Liver (tissue), 9 donors: ENCODE results near the gene MYO16. TPM values are rescaled to one million over a fixed set of nuclear protein-coding genes. Genes with fewer than 3 reads are reported as not detected.

Source experiments
- DNase-seq: peaks from one replicate; pipeline ENCODE4 v3.0.0-alpha.2; 2017; ENCODE audit warnings: low spot score
- H3K27ac ChIP-seq, 2 donors: one replicate each; pipeline ENCODE4 v1.7.0; 2013; ENCODE audit warnings: inconsistent platforms in 2 of 2, low read length in 2 of 2, control low read depth in 1 of 2, low read depth in 1 of 2, mild to moderate bottlenecking in 1 of 2
- H3K27me3 ChIP-seq, 4 donors: one replicate each; pipeline versions ENCODE4 v1.6.1 to v1.7.0; 2013; ENCODE audit warnings: low read length in 3 of 4, inconsistent platforms in 1 of 4, mild to moderate bottlenecking in 1 of 4, moderate library complexity in 1 of 4; ENCODE audit not compliant: control insufficient read depth in 4 of 4, insufficient read depth in 4 of 4
- H3K36me3 ChIP-seq, 4 donors: one replicate each; pipeline versions ENCODE4 v1.6.1 to v1.7.0; 2013; ENCODE audit warnings: low read length in 3 of 4, mild to moderate bottlenecking in 3 of 4, low read depth in 1 of 4, moderate library complexity in 1 of 4; ENCODE audit not compliant: control insufficient read depth in 4 of 4, insufficient read depth in 3 of 4
- H3K4me1 ChIP-seq, 4 donors: one replicate each; pipeline versions ENCODE4 v1.6.1 to v1.7.0; 2013; ENCODE audit warnings: low read length in 3 of 4, mild to moderate bottlenecking in 3 of 4, moderate library complexity in 1 of 4; ENCODE audit not compliant: control insufficient read depth in 4 of 4, insufficient read depth in 4 of 4
- H3K4me3 ChIP-seq, 3 donors: one replicate each; pipeline versions ENCODE4 v1.6.1 to v1.7.0; 2013; ENCODE audit warnings: low read length in 3 of 3, control low read depth in 1 of 3, low read depth in 1 of 3, mild to moderate bottlenecking in 1 of 3
- H3K9ac ChIP-seq, 2 donors: one replicate each; pipeline ENCODE4 v1.7.0; 2013; ENCODE audit warnings: low read length in 2 of 2, mild to moderate bottlenecking in 2 of 2, moderate library complexity in 2 of 2, control low read depth in 1 of 2, low read depth in 1 of 2
- H3K9me3 ChIP-seq, 4 donors: one replicate each; pipeline versions ENCODE4 v1.6.1 to v1.7.0; 2013; ENCODE audit warnings: low read length in 3 of 4; ENCODE audit not compliant: control insufficient read depth in 4 of 4
- EGR1 ChIP-seq, 2 donors: IDR thresholded peaks; 2 replicates each; pipeline ENCODE4 v1.6.1; 2016 to 2018; ENCODE audit warnings: antibody characterized with exemption in 2 of 2, low read depth in 2 of 2
- FOXA1 ChIP-seq: IDR thresholded peaks from 2 replicates; pipeline ENCODE4 v1.6.1; 2016; ENCODE audit warnings: antibody characterized with exemption
- FOXA2 ChIP-seq: IDR thresholded peaks from 2 replicates; pipeline ENCODE4 v1.6.1; 2016; ENCODE audit warnings: antibody characterized with exemption
- GABPA ChIP-seq, 2 donors: IDR thresholded peaks in 1 of 2; conservative IDR thresholded peaks in 1 of 2; 2 replicates each; pipeline ENCODE4 v1.6.1; 2016; ENCODE audit warnings: antibody characterized with exemption in 2 of 2, mild to moderate bottlenecking in 1 of 2, moderate library complexity in 1 of 2
- HNF4A ChIP-seq, 2 donors: conservative IDR thresholded peaks; 2 replicates each; pipeline ENCODE4 v1.6.1; 2016; ENCODE audit warnings: antibody characterized with exemption in 2 of 2, mild to moderate bottlenecking in 2 of 2
- HNF4G ChIP-seq: IDR thresholded peaks from 2 replicates; pipeline ENCODE4 v1.6.1; 2016; ENCODE audit warnings: antibody characterized with exemption
- JUND ChIP-seq, 2 donors: IDR thresholded peaks; 2 replicates each; pipeline ENCODE4 v1.6.1; 2016; ENCODE audit warnings: antibody characterized with exemption in 2 of 2
- NR2F2 ChIP-seq: IDR thresholded peaks from 2 replicates; pipeline ENCODE4 v1.6.1; 2016; ENCODE audit warnings: antibody characterized with exemption
- RAD21 ChIP-seq, 2 donors: IDR thresholded peaks; 2 replicates each; pipeline ENCODE4 v1.6.1; 2016; ENCODE audit warnings: antibody characterized with exemption in 2 of 2, mild to moderate bottlenecking in 2 of 2
- RXRA ChIP-seq, 2 donors: IDR thresholded peaks; 2 replicates each; pipeline ENCODE4 v1.6.1; 2017 to 2018; ENCODE audit warnings: antibody characterized with exemption in 2 of 2, mild to moderate bottlenecking in 1 of 2
- SP1 ChIP-seq: IDR thresholded peaks from 2 replicates; pipeline ENCODE4 v1.6.1; 2018; ENCODE audit warnings: antibody characterized with exemption, mild to moderate bottlenecking
- TAF1 ChIP-seq: conservative IDR thresholded peaks from 2 replicates; pipeline ENCODE4 v1.6.1; 2016; ENCODE audit warnings: antibody characterized with exemption, mild to moderate bottlenecking
- YY1 ChIP-seq: IDR thresholded peaks from 2 replicates; pipeline ENCODE4 v1.6.1; 2016; ENCODE audit warnings: antibody characterized with exemption, mild to moderate bottlenecking
- WGBS: extraction: QIAGEN DNeasy Blood & Tissue Kit; methylation state at CpG from one replicate; pipeline ENCODE4 v1.1.7; 2013; 5-methylcytosine and 5-hydroxymethylcytosine counted together
- polyA plus RNA-seq, 2 donors: library from polyadenylated mRNA; stranded (reverse) in 1 of 2; unstranded in 1 of 2; fragments of 200-250 nt in 1 of 2; fragments of >200 nt in 1 of 2; fragmentation: Nextera tagmentation in 1 of 2; extraction: Ambion mirVana in 1 of 2; gene quantifications; one replicate each; pipeline versions ENCODE4 v1.2.1 to v1.2.3, GENCODE V29; 2013 to 2015
- total RNA-seq, 2 donors: library from RNA; depleted of rRNA; stranded (reverse); fragments of >200 nt; gene quantifications; one replicate each; pipeline ENCODE4 v1.2.3, GENCODE V29; 2014
- TF ChIP-seq, protein P1 (sequence below): fragments of 150-350 bp; IDR thresholded peaks from 2 replicates; pipeline ENCODE4 v1.5.1; 2017; ENCODE audit warnings: improper control_type of control experiment, low read depth, low read length; ENCODE audit not compliant: missing input control
- TF ChIP-seq, protein P2 (sequence below): IDR thresholded peaks from 2 replicates; pipeline ENCODE4 v1.6.1; 2016; ENCODE audit warnings: antibody characterized with exemption
- TF ChIP-seq, protein P3 (sequence below): IDR thresholded peaks from 2 replicates; pipeline ENCODE4 v1.6.1; 2016; ENCODE audit warnings: antibody characterized with exemption
- TF ChIP-seq, protein P4 (sequence below): IDR thresholded peaks from 2 replicates; pipeline ENCODE4 v1.6.1; 2016; ENCODE audit warnings: antibody characterized with exemption, mild to moderate bottlenecking
- TF ChIP-seq, protein P5 (sequence below): IDR thresholded peaks from 2 replicates; pipeline ENCODE4 v1.6.1; 2016; ENCODE audit warnings: antibody characterized with exemption
- donor health status: healthy.
- donor health status: healthy.
- donor health status: healthy.
- donor health status: healthy.
- donor health status: healthy.

MYO16 gene
- total and polyA plus RNA-seq, 4 donors, result 0.37 to 1.1 (median 0.68) TPM

DNA sequence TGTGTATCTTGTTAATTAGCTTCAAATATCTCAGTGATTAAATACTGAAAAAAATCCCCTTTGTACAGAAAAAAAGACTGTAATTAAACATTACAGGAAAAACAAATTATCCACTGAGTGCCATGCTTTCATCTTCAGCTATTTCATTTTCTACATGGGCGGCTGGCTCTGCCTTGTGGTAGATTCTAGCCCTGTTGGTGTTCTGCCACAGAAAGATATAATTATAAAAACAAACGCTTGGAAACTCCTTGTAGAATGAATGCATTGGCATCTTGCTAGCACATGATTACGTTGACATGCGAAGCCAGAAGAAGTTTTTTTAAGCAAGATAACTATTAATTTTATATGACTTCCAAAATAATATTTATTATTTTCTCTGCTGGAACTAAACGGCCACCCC, 496.8 kb downstream of the MYO16 start:
- no peak overlapping the region for H3K4me3 ChIP-seq
- H3K36me3 ChIP-seq, result no peaks in the 10 kb centered on the region
- H3K27ac ChIP-seq, result no peak overlapping the region
- TF ChIP-seq, protein P1, sequence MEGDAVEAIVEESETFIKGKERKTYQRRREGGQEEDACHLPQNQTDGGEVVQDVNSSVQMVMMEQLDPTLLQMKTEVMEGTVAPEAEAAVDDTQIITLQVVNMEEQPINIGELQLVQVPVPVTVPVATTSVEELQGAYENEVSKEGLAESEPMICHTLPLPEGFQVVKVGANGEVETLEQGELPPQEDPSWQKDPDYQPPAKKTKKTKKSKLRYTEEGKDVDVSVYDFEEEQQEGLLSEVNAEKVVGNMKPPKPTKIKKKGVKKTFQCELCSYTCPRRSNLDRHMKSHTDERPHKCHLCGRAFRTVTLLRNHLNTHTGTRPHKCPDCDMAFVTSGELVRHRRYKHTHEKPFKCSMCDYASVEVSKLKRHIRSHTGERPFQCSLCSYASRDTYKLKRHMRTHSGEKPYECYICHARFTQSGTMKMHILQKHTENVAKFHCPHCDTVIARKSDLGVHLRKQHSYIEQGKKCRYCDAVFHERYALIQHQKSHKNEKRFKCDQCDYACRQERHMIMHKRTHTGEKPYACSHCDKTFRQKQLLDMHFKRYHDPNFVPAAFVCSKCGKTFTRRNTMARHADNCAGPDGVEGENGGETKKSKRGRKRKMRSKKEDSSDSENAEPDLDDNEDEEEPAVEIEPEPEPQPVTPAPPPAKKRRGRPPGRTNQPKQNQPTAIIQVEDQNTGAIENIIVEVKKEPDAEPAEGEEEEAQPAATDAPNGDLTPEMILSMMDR, result no peak
- TF ChIP-seq, protein P2, sequence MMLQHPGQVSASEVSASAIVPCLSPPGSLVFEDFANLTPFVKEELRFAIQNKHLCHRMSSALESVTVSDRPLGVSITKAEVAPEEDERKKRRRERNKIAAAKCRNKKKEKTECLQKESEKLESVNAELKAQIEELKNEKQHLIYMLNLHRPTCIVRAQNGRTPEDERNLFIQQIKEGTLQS, result no peak
- TF ChIP-seq RXRA (IDR thresholded peaks at IDR 0.05) (no peak), FOXA2 (no peak), GABPA (IDR thresholded peaks at IDR 0.05 in 1 of 2, conservative IDR thresholded peaks at IDR 0.05 in 1 of 2) (no peak), YY1 (no peak), TAF1 (no peak)
- TF ChIP-seq, protein P3, sequence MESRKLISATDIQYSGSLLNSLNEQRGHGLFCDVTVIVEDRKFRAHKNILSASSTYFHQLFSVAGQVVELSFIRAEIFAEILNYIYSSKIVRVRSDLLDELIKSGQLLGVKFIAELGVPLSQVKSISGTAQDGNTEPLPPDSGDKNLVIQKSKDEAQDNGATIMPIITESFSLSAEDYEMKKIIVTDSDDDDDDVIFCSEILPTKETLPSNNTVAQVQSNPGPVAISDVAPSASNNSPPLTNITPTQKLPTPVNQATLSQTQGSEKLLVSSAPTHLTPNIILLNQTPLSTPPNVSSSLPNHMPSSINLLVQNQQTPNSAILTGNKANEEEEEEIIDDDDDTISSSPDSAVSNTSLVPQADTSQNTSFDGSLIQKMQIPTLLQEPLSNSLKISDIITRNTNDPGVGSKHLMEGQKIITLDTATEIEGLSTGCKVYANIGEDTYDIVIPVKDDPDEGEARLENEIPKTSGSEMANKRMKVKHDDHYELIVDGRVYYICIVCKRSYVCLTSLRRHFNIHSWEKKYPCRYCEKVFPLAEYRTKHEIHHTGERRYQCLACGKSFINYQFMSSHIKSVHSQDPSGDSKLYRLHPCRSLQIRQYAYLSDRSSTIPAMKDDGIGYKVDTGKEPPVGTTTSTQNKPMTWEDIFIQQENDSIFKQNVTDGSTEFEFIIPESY, result no peak
- H3K27me3 ChIP-seq, result no peaks in the 10 kb centered on the region
- H3K4me1 ChIP-seq, result no peaks in the 10 kb centered on the region
- 89% methylated on average over 5 of the region's 5 CpGs for WGBS
- H3K9me3 ChIP-seq, result no peaks in the 10 kb centered on the region
- no peak overlapping the region for H3K9ac ChIP-seq
- no peak for DNase-seq

DNA sequence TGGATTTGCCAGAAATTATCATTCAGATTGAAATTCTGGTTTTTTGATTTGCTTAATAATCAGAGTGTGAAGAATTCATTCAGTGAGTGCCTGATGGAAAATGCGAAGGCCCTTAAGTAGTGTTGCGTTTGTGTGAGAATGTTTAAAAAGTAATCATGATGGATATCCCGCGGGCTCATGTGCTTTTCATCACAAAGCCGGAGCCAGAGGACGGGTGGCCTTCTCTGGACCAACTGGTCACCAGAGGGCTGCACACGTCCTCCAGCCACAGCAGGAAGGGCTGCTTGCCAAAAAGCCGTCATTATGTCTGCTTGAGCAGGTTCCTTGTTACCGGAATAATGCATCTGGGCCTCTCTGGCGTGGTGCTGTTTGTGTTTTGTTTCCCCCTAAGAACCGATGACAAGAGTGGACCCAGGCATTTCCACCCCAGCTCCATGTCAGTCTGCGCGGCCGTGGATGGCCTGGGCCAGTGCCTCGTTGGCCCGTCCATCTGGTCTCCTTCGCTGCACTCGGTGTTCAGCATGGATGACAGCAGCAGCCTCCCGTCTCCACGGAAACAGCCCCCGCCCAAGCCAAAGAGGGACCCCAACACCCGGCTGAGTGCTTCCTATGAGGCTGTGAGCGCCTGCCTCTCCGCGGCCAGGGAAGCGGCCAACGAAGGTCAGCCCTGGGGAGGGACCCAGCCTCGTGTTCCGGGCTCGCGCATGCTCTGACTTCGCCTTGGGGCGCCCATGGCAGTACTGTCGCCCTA, 497.7 kb downstream of the MYO16 start:
- no peaks in the 10 kb centered on the region for H3K4me1 ChIP-seq
- WGBS, result 95% methylated on average over 34 of the region's 34 CpGs
- TF ChIP-seq EGR1 (IDR thresholded peaks at IDR 0.05; ENCODE audit: low read depth in 2 of 2) (no peak), HNF4A (conservative IDR thresholded peaks at IDR 0.05) (no peak), HNF4G (no peak), YY1 (no peak), RAD21 (IDR thresholded peaks at IDR 0.05) (no peak), JUND (IDR thresholded peaks at IDR 0.05) (no peak), TAF1 (no peak), NR2F2 (no peak), GABPA (IDR thresholded peaks at IDR 0.05 in 1 of 2, conservative IDR thresholded peaks at IDR 0.05 in 1 of 2) (no peak), FOXA2 (no peak), SP1 (no peak), FOXA1 (no peak), RXRA (IDR thresholded peaks at IDR 0.05) (no peak)
- TF ChIP-seq, protein P4, sequence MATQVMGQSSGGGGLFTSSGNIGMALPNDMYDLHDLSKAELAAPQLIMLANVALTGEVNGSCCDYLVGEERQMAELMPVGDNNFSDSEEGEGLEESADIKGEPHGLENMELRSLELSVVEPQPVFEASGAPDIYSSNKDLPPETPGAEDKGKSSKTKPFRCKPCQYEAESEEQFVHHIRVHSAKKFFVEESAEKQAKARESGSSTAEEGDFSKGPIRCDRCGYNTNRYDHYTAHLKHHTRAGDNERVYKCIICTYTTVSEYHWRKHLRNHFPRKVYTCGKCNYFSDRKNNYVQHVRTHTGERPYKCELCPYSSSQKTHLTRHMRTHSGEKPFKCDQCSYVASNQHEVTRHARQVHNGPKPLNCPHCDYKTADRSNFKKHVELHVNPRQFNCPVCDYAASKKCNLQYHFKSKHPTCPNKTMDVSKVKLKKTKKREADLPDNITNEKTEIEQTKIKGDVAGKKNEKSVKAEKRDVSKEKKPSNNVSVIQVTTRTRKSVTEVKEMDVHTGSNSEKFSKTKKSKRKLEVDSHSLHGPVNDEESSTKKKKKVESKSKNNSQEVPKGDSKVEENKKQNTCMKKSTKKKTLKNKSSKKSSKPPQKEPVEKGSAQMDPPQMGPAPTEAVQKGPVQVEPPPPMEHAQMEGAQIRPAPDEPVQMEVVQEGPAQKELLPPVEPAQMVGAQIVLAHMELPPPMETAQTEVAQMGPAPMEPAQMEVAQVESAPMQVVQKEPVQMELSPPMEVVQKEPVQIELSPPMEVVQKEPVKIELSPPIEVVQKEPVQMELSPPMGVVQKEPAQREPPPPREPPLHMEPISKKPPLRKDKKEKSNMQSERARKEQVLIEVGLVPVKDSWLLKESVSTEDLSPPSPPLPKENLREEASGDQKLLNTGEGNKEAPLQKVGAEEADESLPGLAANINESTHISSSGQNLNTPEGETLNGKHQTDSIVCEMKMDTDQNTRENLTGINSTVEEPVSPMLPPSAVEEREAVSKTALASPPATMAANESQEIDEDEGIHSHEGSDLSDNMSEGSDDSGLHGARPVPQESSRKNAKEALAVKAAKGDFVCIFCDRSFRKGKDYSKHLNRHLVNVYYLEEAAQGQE, result no peak
- TF ChIP-seq, protein P3, result no peak
- TF ChIP-seq, protein P5, sequence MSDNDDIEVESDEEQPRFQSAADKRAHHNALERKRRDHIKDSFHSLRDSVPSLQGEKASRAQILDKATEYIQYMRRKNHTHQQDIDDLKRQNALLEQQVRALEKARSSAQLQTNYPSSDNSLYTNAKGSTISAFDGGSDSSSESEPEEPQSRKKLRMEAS, result no peak
- TF ChIP-seq, protein P1, result no peak

More for the DNA sequence above, 497.7 kb downstream of the MYO16 start:
- H3K27ac ChIP-seq, result no peak overlapping the region
- no peak for DNase-seq
- no peak overlapping the region for H3K4me3 ChIP-seq
- H3K36me3 ChIP-seq, result no peaks in the 10 kb centered on the region
- H3K9me3 ChIP-seq, result no peaks in the 10 kb centered on the region
- H3K27me3 ChIP-seq, result no peaks in the 10 kb centered on the region
- H3K9ac ChIP-seq, result no peak overlapping the region
